Measurements from ENCODE around the gene PACSIN2.

DNA sequence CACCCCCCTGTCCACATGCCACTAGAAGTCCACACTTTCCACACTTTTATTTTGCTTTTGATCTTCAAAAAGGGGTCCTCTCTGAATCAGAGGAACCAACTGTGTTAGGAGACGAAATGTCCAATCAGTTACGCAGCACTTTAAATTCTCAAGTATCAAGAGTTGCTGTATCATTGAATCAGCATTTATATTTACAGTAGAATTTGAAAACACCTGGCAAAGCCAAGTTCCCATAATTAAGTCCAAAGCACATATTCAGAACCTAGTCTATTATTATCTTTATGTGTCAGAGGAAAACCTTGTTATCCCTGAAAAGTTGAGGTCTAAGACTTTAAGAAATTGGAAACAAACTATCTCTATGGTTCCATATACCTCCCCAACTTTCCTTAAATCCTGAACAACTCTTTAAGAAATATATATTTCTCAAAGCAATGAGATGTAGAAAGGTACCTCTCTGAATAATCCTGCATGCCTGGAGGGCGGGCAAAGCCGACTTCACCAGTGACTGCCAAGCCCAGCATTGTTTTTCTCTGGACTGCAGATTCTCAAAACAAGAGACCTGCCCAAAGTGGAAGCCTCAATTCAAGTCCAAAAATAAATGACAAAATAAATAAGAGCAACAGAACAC is 82.0 kb downstream of the PACSIN2 start:
- TF ChIP-seq POLR2A (IDR thresholded peaks at IDR 0.05; ENCODE audit: low read length) (no peak), GATA1 (IDR thresholded peaks at IDR 0.05; ENCODE audit: low read depth, low read length) (no peak)
